ENCODE results near the gene LGI2.
A peak's percentile ranks its signal among the peaks of the same experiment; 100 is the strongest.

Gene LGI2

DNA sequence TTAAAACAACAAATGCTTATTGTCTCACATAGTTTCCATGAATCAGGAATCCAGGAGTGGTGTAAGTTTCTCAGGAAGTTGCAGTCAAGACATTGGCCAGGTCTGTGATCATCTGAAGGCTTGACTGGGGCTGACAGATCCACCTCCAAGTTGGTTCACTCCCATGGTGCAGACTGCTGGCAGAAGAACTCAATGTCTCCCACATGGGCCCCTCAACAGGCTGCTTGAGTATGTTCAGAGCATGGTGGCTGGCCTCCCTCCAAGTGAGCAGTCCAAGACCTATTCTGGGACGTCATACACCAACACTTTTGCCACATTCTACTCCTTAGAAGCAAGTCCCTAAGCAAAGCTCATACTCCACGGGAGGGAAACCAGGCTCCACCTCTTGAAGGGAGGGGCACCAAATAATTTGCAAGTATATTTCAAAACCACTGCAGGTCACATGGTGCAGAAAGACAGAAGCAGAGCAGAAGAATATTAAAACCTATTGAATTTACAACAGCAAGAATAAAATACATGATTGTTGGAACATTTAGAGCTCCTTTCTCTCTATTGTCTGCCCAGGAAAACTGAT is 35.3 kb downstream of the LGI2 start:
- DNase-seq (ENCODE audit: low spot score) = no peak

DNA sequence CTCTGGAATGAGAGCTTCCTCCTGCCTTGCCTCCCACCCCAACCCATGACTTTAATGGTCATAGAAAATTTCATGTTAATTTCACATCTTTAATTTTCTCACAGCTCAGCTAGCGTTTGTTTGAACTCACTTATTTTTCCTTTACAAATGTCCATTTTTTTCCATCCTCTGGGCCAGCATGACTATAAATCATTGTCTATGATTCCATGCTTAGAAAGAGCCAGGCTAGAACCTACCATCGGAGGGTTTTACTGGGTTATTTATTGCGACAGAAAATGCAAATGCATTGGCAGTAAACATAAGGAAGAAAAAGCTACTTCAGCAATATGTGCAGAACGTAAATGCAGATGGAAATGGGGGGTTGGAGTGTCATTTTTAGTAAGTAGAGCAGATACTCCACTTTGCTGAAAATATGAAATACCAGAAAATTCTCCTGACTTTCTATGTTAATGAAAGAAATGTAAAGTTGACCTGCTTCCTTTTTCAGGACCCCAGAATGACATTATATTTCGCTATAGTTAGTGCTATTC is 37.1 kb downstream of the LGI2 start:
- no peak for DNase-seq (ENCODE audit: low spot score)

DNA sequence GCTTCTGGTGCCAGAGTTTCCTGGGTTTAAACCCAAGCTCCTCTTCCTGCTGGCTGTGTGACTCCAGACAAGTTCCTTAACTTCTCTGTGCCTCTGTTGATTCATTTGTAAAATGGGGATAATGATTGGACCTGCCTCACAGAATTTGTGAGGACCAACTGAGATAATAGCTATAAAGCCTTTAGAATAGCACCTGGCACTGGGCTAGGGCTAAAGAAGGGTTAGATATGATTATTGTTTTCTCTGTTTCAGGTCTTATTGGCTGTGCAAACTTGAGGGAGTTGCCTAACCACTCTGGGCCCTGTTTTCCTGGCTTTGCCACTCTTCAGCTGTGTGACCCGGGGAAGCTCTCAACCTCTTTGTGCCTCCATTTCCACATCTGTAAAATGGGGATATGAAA is 37.8 kb downstream of the LGI2 start:
- no peak for DNase-seq (ENCODE audit: low spot score)

- no peak for DNase-seq (ENCODE audit: low spot score)
Observed at GRCh38 chr4:24991015-24991414, 39.7 kb downstream of the LGI2 start.

GRCh38 chr4:24989327-24989726 is 41.4 kb downstream of the LGI2 start:
- no peak for DNase-seq (ENCODE audit: low spot score)

GRCh38 chr4:24988776-24989175 is 42.0 kb downstream of the LGI2 start:
- peak; percentile 56 for DNase-seq (ENCODE audit: low spot score)

GRCh38 chr4:24984602-24985532 is 45.9 kb downstream of the LGI2 start:
- DNase-seq (ENCODE audit: low spot score) = no peak

GRCh38 chr4:24980740-24981139 is 50.0 kb downstream of the LGI2 start:
- DNase-seq (ENCODE audit: low spot score) = no peak

DNA sequence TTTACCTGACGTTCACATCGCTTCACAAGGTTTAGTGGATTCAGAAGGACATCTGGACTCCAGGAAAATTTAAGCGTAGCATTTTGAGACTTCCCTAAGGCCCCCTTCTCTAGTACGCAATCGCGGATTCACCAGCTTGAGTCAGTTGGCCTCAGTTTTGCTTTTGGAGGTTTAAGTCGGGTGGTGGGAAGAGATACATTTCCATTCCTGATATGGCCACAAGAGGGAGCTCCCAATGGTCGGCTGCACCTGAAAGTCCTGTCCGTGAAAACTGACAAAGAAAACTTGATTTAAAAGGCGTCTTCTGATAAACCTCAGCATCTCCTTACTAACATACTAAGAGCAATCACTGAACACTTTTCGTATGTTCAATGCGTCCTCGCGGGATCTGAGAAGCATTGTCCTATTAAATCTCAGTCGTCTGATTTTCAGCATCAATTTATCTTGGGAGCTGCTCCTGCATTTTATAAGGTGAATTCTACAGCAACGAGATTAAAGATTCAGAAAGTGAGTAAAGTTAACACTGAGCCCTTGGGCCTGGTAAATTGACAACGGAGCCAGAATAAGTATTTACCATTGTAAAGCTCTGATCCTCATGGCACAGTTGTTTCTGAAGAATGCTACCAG is 50.6 kb downstream of the LGI2 start:
- DNase-seq (ENCODE audit: low spot score) = peak; percentile 57

DNA sequence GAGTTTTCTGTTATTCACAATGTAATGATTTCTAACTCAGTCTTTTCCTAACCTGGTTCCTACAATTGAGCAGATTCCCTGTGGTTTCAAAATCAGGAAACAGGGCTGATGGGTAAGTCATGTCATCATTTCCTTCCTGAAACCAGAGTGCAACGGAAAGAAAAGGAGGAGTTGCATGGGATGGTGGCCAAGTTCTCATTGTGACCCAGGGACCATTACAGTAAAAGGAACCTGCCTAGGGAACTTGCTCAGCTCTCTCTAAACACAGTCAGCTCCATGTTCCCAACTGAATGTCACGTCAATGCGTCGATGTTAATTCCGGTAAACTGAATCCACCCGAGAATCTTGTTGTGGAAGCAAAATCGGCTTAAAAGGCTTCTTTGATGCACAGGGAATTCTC is 51.2 kb downstream of the LGI2 start:
- no peak for DNase-seq (ENCODE audit: low spot score)

DNA sequence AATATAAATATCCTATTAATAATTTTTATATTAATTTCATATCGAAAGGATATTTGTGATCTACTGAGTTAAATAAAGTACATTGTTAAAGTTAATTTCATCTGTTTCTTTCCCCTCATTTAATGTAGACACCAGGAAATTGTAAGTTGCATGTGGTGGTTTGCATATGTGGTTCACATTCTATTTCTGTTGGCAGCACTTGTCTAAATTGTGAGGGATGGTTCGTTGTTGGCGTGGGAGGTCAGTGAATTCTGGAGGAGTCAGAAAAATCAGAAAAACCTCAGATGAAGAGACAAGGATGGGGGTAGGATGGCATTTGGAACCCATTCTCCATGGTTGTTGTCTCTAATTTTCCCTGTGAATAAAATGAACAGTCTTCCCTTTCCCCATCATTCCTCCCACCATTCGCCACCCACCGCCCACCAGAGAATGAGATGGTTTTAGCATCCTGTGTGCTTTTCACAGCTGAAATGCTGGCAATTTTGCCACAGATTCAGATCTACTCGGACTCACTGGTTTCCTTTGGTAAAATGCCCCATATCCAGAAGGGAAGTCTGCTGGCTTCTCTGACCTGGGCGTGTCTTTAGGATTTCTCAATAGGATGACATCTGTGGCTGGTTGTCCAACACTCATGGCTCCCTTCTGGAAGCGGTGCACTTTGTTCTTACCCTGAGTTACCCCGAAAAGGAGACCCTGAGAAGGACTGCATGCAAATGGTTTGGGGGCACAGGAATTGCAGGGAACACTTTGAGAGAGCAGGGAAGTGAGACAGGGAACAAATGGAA is 52.3 kb downstream of the LGI2 start:
- DNase-seq (ENCODE audit: low spot score) = no peak

DNA sequence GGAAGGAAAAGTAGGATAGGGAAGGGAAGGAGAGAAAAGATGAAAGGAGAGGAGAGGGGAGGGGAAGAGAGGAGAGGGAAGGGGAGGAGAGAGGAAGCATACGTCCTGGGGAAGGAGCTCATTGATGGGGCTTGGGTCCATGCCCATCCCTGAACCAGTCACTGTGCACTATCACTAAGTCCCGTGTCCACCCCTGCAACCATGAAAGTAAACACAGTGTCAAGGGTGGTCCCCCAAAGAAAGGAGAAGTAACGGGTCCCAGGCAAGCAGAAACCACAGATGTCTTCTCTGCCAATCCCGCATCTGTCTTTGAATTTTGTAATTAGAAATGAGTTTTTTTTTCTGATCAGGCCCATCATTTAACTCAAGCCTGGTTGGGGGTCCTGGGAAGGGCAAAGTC is 55.2 kb downstream of the LGI2 start:
- no peak for DNase-seq (ENCODE audit: low spot score)

GRCh38 chr4:24973747-24974601 is 56.8 kb downstream of the LGI2 start:
- no peak for DNase-seq (ENCODE audit: low spot score)

- DNase-seq (ENCODE audit: low spot score) = no peak
Observed at GRCh38 chr4:24973404-24973746, 57.4 kb downstream of the LGI2 start.

GRCh38 chr4:24971192-24971591 is 59.6 kb downstream of the LGI2 start:
- no peak for DNase-seq (ENCODE audit: low spot score)

DNA sequence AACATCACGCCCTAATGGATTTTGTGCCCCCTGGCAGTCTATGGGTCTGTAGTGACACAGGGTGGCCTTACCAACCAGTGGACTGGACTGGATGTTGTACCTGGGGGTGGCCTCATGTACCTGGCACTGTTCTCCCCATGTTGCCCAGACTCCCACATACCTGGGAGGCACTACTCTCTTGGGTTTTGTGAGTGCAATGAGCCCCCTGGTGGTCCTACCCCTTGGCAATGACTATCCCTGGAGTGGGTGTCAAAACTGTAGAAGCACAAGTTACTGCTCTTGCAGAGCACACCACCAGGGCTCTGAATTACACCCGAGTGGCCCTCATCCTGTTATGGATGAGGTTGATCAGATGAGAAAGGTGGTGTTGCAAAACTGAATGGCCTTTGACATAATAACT is 60.1 kb downstream of the LGI2 start:
- DNase-seq (ENCODE audit: low spot score) = no peak

DNA sequence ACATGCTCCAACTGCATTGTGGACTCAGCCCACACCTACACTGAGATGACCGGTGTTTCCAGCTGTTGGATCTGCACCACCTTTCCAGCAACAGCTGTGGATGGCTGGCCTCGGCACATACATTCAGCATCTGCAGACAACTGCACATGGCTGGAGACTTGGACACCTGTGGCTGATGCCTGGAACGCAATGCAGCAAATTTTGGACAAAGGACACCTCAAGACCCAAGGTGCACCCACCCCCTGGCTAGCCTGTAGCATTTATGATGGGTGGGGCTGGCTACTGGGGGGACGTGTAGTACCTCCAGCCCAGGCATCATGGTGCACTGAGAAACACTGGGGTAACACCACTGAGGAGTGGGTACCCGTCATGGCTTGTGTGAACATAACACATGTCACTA is 60.6 kb downstream of the LGI2 start:
- no peak for DNase-seq (ENCODE audit: low spot score)

- DNase-seq (ENCODE audit: low spot score) = no peak
Observed at GRCh38 chr4:24969486-24969885, 61.3 kb downstream of the LGI2 start.

DNA sequence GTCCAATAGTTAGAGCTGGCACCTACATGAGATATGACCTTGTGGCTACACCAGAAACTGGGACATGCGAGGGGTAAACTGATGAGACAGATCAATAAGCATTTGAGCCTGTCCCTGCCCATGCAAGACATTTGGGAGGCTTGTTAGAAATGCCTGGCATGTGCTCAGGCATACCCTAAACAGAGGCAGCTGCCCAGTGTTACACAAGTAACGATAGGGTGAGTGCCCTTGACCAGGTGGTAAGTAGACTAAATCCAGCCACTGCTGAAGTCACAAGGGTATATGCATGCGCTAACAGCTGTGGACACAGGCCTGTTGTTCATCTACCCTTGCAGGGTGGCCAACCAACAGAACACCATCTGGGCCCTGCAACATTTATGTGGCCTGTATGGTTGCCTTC is 61.8 kb downstream of the LGI2 start:
- no peak for DNase-seq (ENCODE audit: low spot score)

DNA sequence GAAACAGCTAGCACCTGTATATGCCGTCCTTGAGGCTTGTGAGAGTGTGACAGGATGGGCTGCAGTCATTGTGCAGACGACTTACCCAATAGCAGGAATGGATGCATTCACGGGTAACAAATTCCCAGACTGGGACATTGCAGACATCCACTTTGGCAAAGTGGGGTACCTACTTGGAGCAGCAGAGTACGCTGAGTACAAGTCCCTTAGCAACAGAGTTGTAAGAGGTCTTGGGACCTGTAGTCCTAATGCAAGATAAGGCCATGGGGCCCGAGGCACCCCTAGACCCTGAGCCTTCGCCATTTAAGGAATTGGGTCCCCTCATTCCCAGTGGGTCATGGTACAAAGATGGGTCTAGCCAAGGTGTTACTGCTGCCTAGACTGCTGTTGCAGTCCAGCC is 62.5 kb downstream of the LGI2 start:
- no peak for DNase-seq (ENCODE audit: low spot score)

DNA sequence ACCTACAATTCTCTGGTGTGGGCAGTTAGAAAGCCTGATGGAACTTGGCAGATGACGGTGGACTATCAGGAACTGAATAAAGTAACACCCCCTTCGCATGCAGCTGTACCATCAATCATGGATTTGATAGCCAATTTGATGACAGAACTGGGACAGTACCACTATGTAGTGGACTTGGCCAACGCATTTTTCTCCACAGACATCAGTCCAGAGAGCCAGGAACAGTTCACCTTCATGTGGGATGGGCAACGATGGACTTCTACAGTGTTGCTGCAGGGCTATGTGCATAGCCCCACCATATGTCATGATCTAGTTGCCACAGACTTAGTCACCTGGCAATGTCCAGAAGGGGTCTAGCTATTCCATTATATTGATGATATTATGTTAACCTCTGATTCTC is 63.4 kb downstream of the LGI2 start:
- DNase-seq (ENCODE audit: low spot score) = no peak

Data from hepatic stellate cell (primary cell).